Transverse colon (tissue), 4 donors: ENCODE measurements around the gene SLC25A18. TPM values are rescaled to one million over a fixed set of nuclear protein-coding genes. Genes with fewer than 3 reads are reported as not detected.

Source experiments
- total RNA-seq, 4 donors: library from RNA; depleted of rRNA; stranded (reverse); fragments of >200 nt; gene quantifications; one replicate each; pipeline ENCODE4 v1.1.0, GENCODE V29; 2016

Gene SLC25A18
- total RNA-seq, 4 donors from 2014 or later, result 0.75 to 40.4 (median 1.5) TPM

Other genes with a start within 250 kb of the SLC25A18 start
- gene CECR2, start 194.0 kb upstream of the SLC25A18 start, total RNA-seq, result under 1 TPM in 3 of 4 donors, not detected in 1; 0.14 to 0.64 (median 0.60) TPM
- 100 to 1,000 TPM; 103 to 142 (median 107) TPM for gene ATP6V1E1, start 65.3 kb downstream of the SLC25A18 start, total RNA-seq
- gene BCL2L13, start 75.3 kb downstream of the SLC25A18 start, total RNA-seq, result 100 to 1,000 TPM in 1 of 4 donors, 10 to 100 TPM in 3; 44.0 to 115 (median 59.6) TPM
- gene BID, start 211.0 kb downstream of the SLC25A18 start, total RNA-seq, result 10 to 100 TPM; 21.1 to 59.5 (median 25.5) TPM